ENCODE measurements around the gene RHOBTB3.

RHOBTB3 gene

DNA sequence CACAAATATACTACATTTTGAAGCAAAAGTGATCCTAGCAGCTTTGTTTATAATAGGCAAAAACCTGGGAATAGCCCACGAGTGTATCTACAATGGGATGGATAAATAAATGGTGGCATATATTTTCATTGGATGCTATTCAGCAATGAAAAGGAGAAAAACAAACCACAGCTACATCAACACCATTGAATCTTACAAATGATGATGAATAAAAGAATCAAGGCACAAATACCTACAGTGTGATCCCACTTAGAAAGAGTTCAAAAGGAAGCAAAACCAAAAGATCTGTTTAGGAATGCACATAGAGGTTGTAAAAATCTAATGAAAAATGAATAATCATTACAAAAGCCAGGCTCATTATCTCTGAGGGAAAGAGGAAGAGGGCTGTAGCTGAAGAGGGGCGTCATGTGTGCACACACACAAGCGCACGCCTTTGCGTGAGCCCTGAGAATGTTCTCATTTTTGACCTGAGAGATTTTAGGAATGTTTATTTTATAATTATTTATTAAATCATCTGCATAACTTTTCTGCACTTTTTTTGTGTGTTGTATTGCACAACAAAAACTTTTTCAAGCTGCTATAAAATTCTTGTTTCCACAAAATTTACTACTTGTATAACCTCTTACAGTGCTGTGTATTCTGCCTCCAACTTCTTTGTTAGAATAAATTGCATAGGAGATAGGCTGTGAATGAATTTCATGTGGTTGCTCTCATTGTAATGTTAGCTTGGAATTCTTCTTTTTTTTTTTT is 5.9 kb upstream of the RHOBTB3 start:
- DNase-seq (ENCODE audit: low spot score in 2 of 2) (no peak), ATAC-seq (no peak)
- no peaks in the 10 kb centered on the region for H3K9me3 Mint-ChIP-seq
- H3K36me3 Mint-ChIP-seq, result no peaks in the 10 kb centered on the region
- H3K4me3 Mint-ChIP-seq, result no peak overlapping the region
- H3K27ac Mint-ChIP-seq, result no peak overlapping the region
- peaks cover 5% of the 10 kb centered on the region for H3K4me1 Mint-ChIP-seq

- ATAC-seq (no peak), DNase-seq (ENCODE audit: low spot score in 2 of 2) (no peak)
- no peak overlapping the region for H3K4me3 Mint-ChIP-seq
- no peak overlapping the region for H3K27ac Mint-ChIP-seq
- H3K4me1 Mint-ChIP-seq, result peaks cover 10% of the 10 kb centered on the region
- no peaks in the 10 kb centered on the region for H3K9me3 Mint-ChIP-seq
- H3K36me3 Mint-ChIP-seq, result no peaks in the 10 kb centered on the region
These were observed 5.0 kb upstream of the RHOBTB3 start for GRCh38 chr5:95725937-95726810.

GRCh38 chr5:95726811-95727763 is 4.0 kb upstream of the RHOBTB3 start:
- Mint-ChIP-seq H3K4me1 (peaks cover 15% of the 10 kb centered on the region), H3K36me3 (no peaks in the 10 kb centered on the region), H3K9me3 (no peaks in the 10 kb centered on the region), H3K27ac (no peak overlapping the region), H3K4me3 (no peak overlapping the region)
- ATAC-seq (no peak), DNase-seq (ENCODE audit: low spot score in 2 of 2) (no peak)

GRCh38 chr5:95727764-95728191 is 3.4 kb upstream of the RHOBTB3 start:
- ATAC-seq (no peak), DNase-seq (ENCODE audit: low spot score in 2 of 2) (no peak)
- H3K4me1 Mint-ChIP-seq, result peaks cover 18% of the 10 kb centered on the region
- no peaks in the 10 kb centered on the region for H3K9me3 Mint-ChIP-seq
- no peak overlapping the region for H3K27ac Mint-ChIP-seq
- H3K4me3 Mint-ChIP-seq, result no peak overlapping the region
- H3K36me3 Mint-ChIP-seq, result no peaks in the 10 kb centered on the region

GRCh38 chr5:95728494-95729114 is 2.5 kb upstream of the RHOBTB3 start:
- H3K36me3 Mint-ChIP-seq, result no peaks in the 10 kb centered on the region
- DNase-seq (ENCODE audit: low spot score in 2 of 2) (no peak), ATAC-seq (no peak)
- no peak overlapping the region for H3K27ac Mint-ChIP-seq
- peaks cover 15% of the 10 kb centered on the region for H3K4me1 Mint-ChIP-seq
- H3K4me3 Mint-ChIP-seq, result no peak overlapping the region
- no peaks in the 10 kb centered on the region for H3K9me3 Mint-ChIP-seq

DNA sequence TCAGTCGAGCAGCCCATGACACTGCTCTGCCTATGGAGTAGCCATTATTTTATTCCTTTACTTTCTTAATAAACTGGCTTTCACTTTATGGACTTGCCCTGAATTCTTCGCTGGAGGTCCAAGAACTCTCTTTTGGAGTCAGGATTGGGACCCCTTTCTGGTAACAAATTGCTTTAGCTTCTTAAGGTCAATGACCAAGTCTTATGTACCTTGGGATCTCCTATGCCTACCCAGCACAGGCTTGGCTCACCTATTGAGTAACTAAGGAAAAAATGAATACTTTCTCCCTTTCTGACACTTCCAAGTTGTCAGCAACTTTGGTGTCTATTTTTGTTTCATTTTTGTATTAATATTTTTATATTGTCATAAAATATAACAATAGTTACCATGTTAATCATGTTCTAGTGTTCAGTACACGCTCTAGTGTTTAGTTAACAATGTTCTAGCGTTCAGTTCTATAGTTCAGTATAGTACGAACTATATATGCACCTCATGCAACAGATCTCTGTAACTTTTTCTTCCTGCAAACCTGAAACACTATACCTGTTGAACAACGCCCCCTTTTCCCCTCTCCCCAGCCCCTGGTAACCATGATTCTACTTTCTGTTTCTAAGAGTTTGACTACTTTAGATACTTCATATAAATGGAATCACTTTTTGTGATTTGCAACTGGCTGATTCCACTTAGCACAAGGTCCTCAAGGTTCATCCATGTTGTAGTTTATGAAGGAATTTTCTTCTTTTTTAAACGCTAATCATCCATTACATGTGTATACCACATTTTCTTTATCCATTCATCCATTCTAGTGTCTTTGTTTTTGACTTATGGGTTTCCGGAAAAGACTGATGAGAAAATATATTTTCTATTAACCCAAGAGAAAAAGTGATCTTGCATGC is 1.8 kb upstream of the RHOBTB3 start:
- Mint-ChIP-seq H3K4me1 (peaks cover 13% of the 10 kb centered on the region), H3K27ac (no peak overlapping the region), H3K9me3 (no peaks in the 10 kb centered on the region), H3K4me3 (no peak overlapping the region), H3K36me3 (no peaks in the 10 kb centered on the region)
- DNase-seq (ENCODE audit: low spot score in 2 of 2) (no peak), ATAC-seq (no peak)

GRCh38 chr5:95730011-95730700 is 980 bp upstream of the RHOBTB3 start:
- no peak for ATAC-seq
- peak overlapping the region; percentile 73 for H3K4me3 Mint-ChIP-seq
- H3K36me3 Mint-ChIP-seq, result no peaks in the 10 kb centered on the region
- no peak for DNase-seq (ENCODE audit: low spot score in 2 of 2)
- H3K27ac Mint-ChIP-seq, result no peak overlapping the region
- H3K9me3 Mint-ChIP-seq, result no peaks in the 10 kb centered on the region
- H3K4me1 Mint-ChIP-seq, result peaks cover 13% of the 10 kb centered on the region

DNA sequence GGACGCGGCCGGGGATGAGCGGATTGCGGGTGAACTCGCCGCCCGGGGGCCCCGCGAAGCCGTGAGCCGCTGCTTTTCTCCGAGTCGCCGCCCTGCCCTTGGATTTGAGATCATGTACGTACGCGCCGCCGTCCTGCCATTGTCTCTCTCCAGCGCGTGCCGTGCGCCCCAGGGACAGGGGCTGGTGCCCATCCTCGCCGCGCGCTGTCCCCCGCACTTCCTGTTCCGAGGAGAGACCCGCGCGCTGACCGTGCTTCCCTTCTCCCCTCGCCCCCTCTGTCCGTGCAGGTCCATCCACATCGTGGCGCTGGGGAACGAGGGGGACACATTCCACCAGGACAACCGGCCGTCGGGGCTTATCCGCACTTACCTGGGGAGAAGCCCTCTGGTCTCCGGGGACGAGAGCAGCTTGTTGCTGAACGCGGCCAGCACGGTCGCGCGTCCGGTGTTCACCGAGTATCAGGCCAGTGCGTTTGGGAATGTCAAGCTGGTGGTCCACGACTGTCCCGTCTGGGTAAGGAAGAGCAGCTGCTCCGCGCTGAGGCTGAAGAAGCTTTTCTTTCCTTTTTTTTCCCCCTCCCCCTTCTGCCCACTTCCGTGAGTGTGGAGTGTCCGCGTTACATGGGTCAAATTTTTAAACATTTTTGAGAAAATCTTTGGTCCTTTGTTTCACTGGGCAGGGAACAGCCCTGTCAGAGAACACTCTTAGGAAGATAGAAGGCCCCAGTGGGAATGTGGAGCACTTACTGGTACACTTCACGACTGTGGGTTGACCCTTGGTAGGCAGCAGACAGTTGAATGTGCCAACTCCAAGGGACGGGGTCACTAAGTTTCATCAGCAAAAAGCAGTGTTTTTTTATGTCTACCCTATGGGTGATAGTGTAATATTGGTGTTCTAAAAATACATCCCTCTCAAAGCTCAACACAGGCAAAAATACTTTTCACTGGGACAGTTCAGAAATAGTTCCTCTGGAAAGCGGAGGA is 727 bp downstream of the RHOBTB3 start:
- no peaks in the 10 kb centered on the region for H3K9me3 Mint-ChIP-seq
- DNase-seq (ENCODE audit: low spot score in 2 of 2), result peak; percentile 14 to 59
- peak; percentile 69 for ATAC-seq
- no peaks in the 10 kb centered on the region for H3K36me3 Mint-ChIP-seq
- H3K4me3 Mint-ChIP-seq, result peak overlapping the region; percentile 73
- H3K4me1 Mint-ChIP-seq, result peaks cover 13% of the 10 kb centered on the region
- H3K27ac Mint-ChIP-seq, result no peak overlapping the region

DNA sequence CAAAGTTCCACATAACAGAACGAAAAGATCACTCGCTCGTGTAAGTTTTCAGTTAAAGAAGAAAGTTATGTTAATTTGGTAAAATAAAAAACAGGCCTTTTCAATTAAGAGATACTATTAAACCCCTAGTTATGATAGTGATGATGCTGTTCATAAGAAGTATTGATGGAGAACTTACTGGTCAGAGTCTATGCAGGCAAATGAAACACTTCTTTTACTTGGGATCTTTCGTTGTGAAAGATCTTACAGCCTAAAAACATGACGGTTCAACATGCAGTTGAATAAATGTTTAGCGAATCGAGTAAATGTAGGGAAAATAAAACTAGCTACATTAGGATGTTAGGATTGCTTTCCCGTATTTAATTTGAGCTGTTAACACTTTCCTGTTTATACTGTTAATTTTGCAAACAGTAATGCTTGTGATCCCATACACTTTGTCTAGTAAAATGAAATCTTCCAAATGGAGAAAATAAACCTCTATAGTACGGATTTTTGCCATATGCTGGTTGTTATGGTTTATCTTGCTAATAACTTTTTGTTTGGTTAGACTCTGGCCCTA is 2.0 kb downstream of the RHOBTB3 start:
- H3K4me3 Mint-ChIP-seq, result no peak overlapping the region
- H3K36me3 Mint-ChIP-seq, result no peaks in the 10 kb centered on the region
- no peak for ATAC-seq
- no peak for DNase-seq (ENCODE audit: low spot score in 2 of 2)
- no peak overlapping the region for H3K27ac Mint-ChIP-seq
- peaks cover 13% of the 10 kb centered on the region for H3K4me1 Mint-ChIP-seq
- H3K9me3 Mint-ChIP-seq, result no peaks in the 10 kb centered on the region

DNA sequence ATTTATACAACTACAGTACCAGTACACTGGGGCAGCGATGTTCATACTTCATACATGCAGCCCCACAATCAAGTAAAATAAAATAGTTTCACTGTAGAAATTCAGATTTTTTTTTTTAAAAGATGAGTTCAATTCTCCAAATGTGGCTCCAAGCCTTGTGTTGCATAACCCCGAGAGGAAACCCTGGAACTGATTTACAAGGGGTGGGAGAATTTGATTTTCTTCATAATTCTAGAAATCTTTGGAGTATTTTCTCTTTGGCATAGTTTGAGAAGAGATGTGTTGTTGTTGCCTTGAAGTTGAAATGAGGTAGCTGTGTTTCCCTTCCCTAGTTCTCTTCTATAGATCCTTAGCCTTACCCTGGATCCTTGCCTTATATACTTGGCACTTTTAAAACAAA is 3.1 kb downstream of the RHOBTB3 start:
- peaks cover 13% of the 10 kb centered on the region for H3K4me1 Mint-ChIP-seq
- no peaks in the 10 kb centered on the region for H3K9me3 Mint-ChIP-seq
- no peak overlapping the region for H3K4me3 Mint-ChIP-seq
- DNase-seq (ENCODE audit: low spot score in 2 of 2) (no peak), ATAC-seq (no peak)
- H3K27ac Mint-ChIP-seq, result no peak overlapping the region
- H3K36me3 Mint-ChIP-seq, result no peaks in the 10 kb centered on the region

- Mint-ChIP-seq H3K4me3 (no peak overlapping the region), H3K9me3 (no peaks in the 10 kb centered on the region), H3K27ac (no peak overlapping the region), H3K4me1 (peaks cover 13% of the 10 kb centered on the region), H3K36me3 (no peaks in the 10 kb centered on the region)
- ATAC-seq, result no peak
- DNase-seq (ENCODE audit: low spot score in 2 of 2), result no peak
These were observed 3.8 kb downstream of the RHOBTB3 start for GRCh38 chr5:95734906-95735305.

DNA sequence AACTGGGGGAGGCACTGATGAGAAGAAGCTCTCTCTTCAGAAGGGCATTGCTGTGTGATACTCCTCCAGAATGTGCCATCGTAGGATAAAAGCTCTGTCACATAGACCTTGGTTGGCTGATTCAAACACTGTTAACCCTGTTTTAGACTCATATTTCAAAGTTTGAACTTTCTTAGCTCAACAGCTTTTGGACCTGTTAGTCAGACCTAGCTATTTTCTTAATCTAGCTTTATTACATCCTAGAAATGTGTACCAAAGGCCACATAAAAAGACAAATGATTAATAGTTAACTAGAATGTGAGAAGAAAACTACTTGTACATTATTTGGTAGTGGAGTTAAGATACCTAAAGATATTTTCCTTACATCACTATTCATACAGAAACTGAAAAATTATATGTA is 4.3 kb downstream of the RHOBTB3 start:
- Mint-ChIP-seq H3K9me3 (no peaks in the 10 kb centered on the region), H3K27ac (no peak overlapping the region), H3K4me3 (no peak overlapping the region), H3K36me3 (no peaks in the 10 kb centered on the region), H3K4me1 (peaks cover 13% of the 10 kb centered on the region)
- DNase-seq (ENCODE audit: low spot score in 2 of 2) (no peak), ATAC-seq (no peak)

Data from stimulated activated effector memory CD8-positive, alpha-beta T cell treated with anti-CD3 and anti-CD28 coated beads, Interleukin-12 subunit alpha, Interleukin-12 subunit beta, amount 100 ng/mL, for 72 hours (primary cell).